Muscle layer of duodenum (tissue), 2 donors: ENCODE measurements around the gene GARIN5A.
"Not testable (repeated sequence)": the region's sequence is repeated elsewhere in the genome, so short reads cannot be mapped to it uniquely, and the experiment has no call there.

Source experiments
- H3K27ac ChIP-seq: one replicate; pipeline ENCODE4 v1.7.0; 2013; ENCODE audit warnings: mild to moderate bottlenecking, low read length
- H3K27me3 ChIP-seq: one replicate; pipeline ENCODE4 v1.7.0; 2013; ENCODE audit warnings: low read depth, mild to moderate bottlenecking, control low read depth, low read length
- H3K36me3 ChIP-seq, 2 donors: one replicate each; pipeline ENCODE4 v1.7.0; 2013; ENCODE audit warnings: low read length in 2 of 2, control low read depth in 1 of 2, mild to moderate bottlenecking in 1 of 2; ENCODE audit not compliant: insufficient read depth in 2 of 2, control insufficient read depth in 1 of 2
- H3K4me1 ChIP-seq, 2 donors: one replicate each; pipeline ENCODE4 v1.7.0; 2013; ENCODE audit warnings: low read length in 2 of 2, mild to moderate bottlenecking in 2 of 2, control low read depth in 1 of 2, moderate library complexity in 1 of 2; ENCODE audit not compliant: insufficient read depth in 2 of 2, control insufficient read depth in 1 of 2
- H3K4me3 ChIP-seq, 2 donors: one replicate each; pipeline ENCODE4 v1.7.0; 2013; ENCODE audit warnings: low read length in 2 of 2, low read depth in 1 of 2, mild to moderate bottlenecking in 1 of 2
- H3K9me3 ChIP-seq, 2 donors: one replicate each; pipeline ENCODE4 v1.7.0; 2013; ENCODE audit warnings: low read length in 2 of 2, control low read depth in 1 of 2, mild to moderate bottlenecking in 1 of 2; ENCODE audit not compliant: control insufficient read depth in 1 of 2
- donor health status: healthy.

Gene GARIN5A

GRCh38 chr19:50482271-50482855, 5.7 kb upstream of the GARIN5A start:
- Histone ChIP-seq H3K4me3 (no peak overlapping the region), H3K27ac (no peak overlapping the region), H3K4me1 (peaks cover 4 to 6% of the 10 kb centered on the region in 2 donors), H3K27me3 (no peaks in the 10 kb centered on the region), H3K36me3 (peaks cover 0 to 53% of the 10 kb centered on the region in 2 donors), H3K9me3 (no peaks in the 10 kb centered on the region)

- Histone ChIP-seq H3K9me3 (no peaks in the 10 kb centered on the region), H3K27me3 (no peaks in the 10 kb centered on the region), H3K4me3 (no peak overlapping the region), H3K4me1 (peaks cover 4 to 13% of the 10 kb centered on the region in 2 donors), H3K36me3 (peaks cover 0 to 53% of the 10 kb centered on the region in 2 donors), H3K27ac (no peak overlapping the region)
Observed at GRCh38 chr19:50481351-50482149, 4.9 kb upstream of the GARIN5A start.

GRCh38 chr19:50480281-50481111, 3.8 kb upstream of the GARIN5A start:
- Histone ChIP-seq H3K27me3 (no peaks in the 10 kb centered on the region), H3K36me3 (peaks cover 0 to 53% of the 10 kb centered on the region in 2 donors)

GRCh38 chr19:50479761-50480251, 3.2 kb upstream of the GARIN5A start:
- Histone ChIP-seq H3K27ac (no peak overlapping the region), H3K4me3 (no peak overlapping the region), H3K4me1 (peaks cover 4 to 13% of the 10 kb centered on the region in 2 donors), H3K9me3 (no peaks in the 10 kb centered on the region), H3K27me3 (no peaks in the 10 kb centered on the region), H3K36me3 (peaks cover 0 to 53% of the 10 kb centered on the region in 2 donors)

More at GRCh38 chr19:50480281-50481111, 3.8 kb upstream of the GARIN5A start:
- H3K27ac ChIP-seq, result no peak overlapping the region
- H3K9me3 ChIP-seq, result no peaks in the 10 kb centered on the region
- H3K4me1 ChIP-seq, result peaks cover 4 to 13% of the 10 kb centered on the region in 2 donors
- H3K4me3 ChIP-seq, result no peak overlapping the region

- Histone ChIP-seq H3K4me1 (peaks cover 4 to 13% of the 10 kb centered on the region in 2 donors), H3K27ac (no peak overlapping the region), H3K4me3 (no peak overlapping the region), H3K27me3 (no peaks in the 10 kb centered on the region), H3K9me3 (no peaks in the 10 kb centered on the region), H3K36me3 (peaks cover 0 to 48% of the 10 kb centered on the region in 2 donors)
Observed at GRCh38 chr19:50478901-50479715, 2.5 kb upstream of the GARIN5A start.

- H3K36me3 ChIP-seq, result peaks cover 0 to 39% of the 10 kb centered on the region in 2 donors
- peak overlapping the region; percentile 18 to 85 for H3K4me3 ChIP-seq
- no peak overlapping the region for H3K27ac ChIP-seq
- peaks cover 4 to 13% of the 10 kb centered on the region in 2 donors for H3K4me1 ChIP-seq
- H3K9me3 ChIP-seq, result no peaks in the 10 kb centered on the region
- no peaks in the 10 kb centered on the region for H3K27me3 ChIP-seq
Observed at GRCh38 chr19:50477751-50478515, 1.3 kb upstream of the GARIN5A start.

- Histone ChIP-seq H3K4me1 (peaks cover 4 to 13% of the 10 kb centered on the region in 2 donors), H3K27ac (peak overlapping the region; percentile 60), H3K4me3 (peak overlapping the region; percentile 85 to 88), H3K27me3 (no peaks in the 10 kb centered on the region), H3K9me3 (no peaks in the 10 kb centered on the region), H3K36me3 (peaks cover 0 to 30% of the 10 kb centered on the region in 2 donors)
Observed at GRCh38 chr19:50476907-50477238, 225 bp upstream of the GARIN5A start.

GRCh38 chr19:50475736-50476223, 868 bp downstream of the GARIN5A start:
- H3K36me3 ChIP-seq, result peaks cover 0 to 20% of the 10 kb centered on the region in 2 donors
- H3K4me1 ChIP-seq, result peaks cover 4 to 13% of the 10 kb centered on the region in 2 donors
- no peak overlapping the region for H3K27ac ChIP-seq
- H3K4me3 ChIP-seq, result peak overlapping the region in 1 of 2 donors; percentile 85
- no peaks in the 10 kb centered on the region for H3K9me3 ChIP-seq
- no peaks in the 10 kb centered on the region for H3K27me3 ChIP-seq

GRCh38 chr19:50475101-50475568, 1.5 kb downstream of the GARIN5A start:
- Histone ChIP-seq H3K27me3 (no peaks in the 10 kb centered on the region), H3K4me3 (no peak overlapping the region), H3K36me3 (peaks cover 0 to 13% of the 10 kb centered on the region in 2 donors), H3K4me1 (peaks cover 4 to 13% of the 10 kb centered on the region in 2 donors), H3K27ac (no peak overlapping the region), H3K9me3 (no peaks in the 10 kb centered on the region)

- not testable (repeated sequence) for H3K9me3 ChIP-seq, H3K36me3 ChIP-seq, H3K4me3 ChIP-seq, H3K27ac ChIP-seq, H3K27me3 ChIP-seq
- peaks cover 4 to 13% of the 10 kb centered on the region in 2 donors for H3K4me1 ChIP-seq
Observed at GRCh38 chr19:50473336-50473735, 3.3 kb downstream of the GARIN5A start.
